ENCODE data around the gene DUOX2. TPM values are rescaled to one million over a fixed set of nuclear protein-coding genes. Genes with fewer than 3 reads are reported as not detected.

DUOX2 gene
- total RNA-seq, 1 experiment from 2014 or later: 0.44 TPM

GRCh38 chr15:45128971-45129639 is 15.1 kb upstream of the DUOX2 start:
- H3K9ac ChIP-seq (ENCODE audit: low read length): peak overlapping the region; percentile 62
- no peaks in the 10 kb centered on the region for H3K9me2 ChIP-seq (ENCODE audit: insufficient read depth)
- ChIA-PET CTCF (interaction anchor here (6.0 kb wide), 1 partner anchor 11 kb away, joined by 40 read pairs; no protein-coding TSS in a partner anchor), RAD21 (ENCODE audit: low non-redundant PET in 1 of 2, low total read pairs in 2 of 2, uncharacterized antibody in 2 of 2, unreplicated experiment in 2 of 2) (no interaction called here), POLR2A (interaction anchor here (2.8 kb wide), 1 partner anchor 34 kb away, joined by 5 read pairs; no protein-coding TSS in a partner anchor)
- DNase-seq (ENCODE audit: low read depth, low spot score) (no peak), ATAC-seq (no peak)
- intact Hi-C loops (cut with micrococcal nuclease): loop anchor here (10.0 kb wide), 1 partner anchor 164 kb away; no protein-coding TSS in a partner anchor
- no peaks in the 10 kb centered on the region for H3K79me2 ChIP-seq (ENCODE audit: insufficient read depth, low read length)
- H3K9me3 ChIP-seq (ENCODE audit: control insufficient read depth in 1 of 2, insufficient read depth in 1 of 2, low read depth in 1 of 2, low read length in 2 of 2): no peaks in the 10 kb centered on the region
- H3K4me1 ChIP-seq (ENCODE audit: control insufficient read depth in 1 of 2, insufficient read depth in 2 of 2, low read length in 2 of 2): peaks cover 7 to 12% of the 10 kb centered on the region in 2 experiments; a peak in 3 of 4 replicates
- no peak overlapping the region for H3K27ac ChIP-seq (ENCODE audit: low read depth, low read length)
- H2AFZ ChIP-seq (ENCODE audit: low read depth, low read length, poor library complexity, severe bottlenecking): peak overlapping the region; percentile 34
- H3K36me3 ChIP-seq (ENCODE audit: control insufficient read depth in 1 of 2, insufficient read depth in 2 of 2, low read length in 2 of 2): no peaks in the 10 kb centered on the region
- BruUV-seq (replicated peaks): no TSS peak
- H4K20me1 ChIP-seq (ENCODE audit: insufficient read depth): no peaks in the 10 kb centered on the region
- H3K27me3 ChIP-seq (ENCODE audit: insufficient read depth, low read length): no peaks in the 10 kb centered on the region
- TF ChIP-seq EGR1 (IDR thresholded peaks at IDR 0.05; ENCODE audit: low read depth): no peak
- no peak for TF ChIP-seq EZH2 (IDR thresholded peaks at IDR 0.05)
- TF ChIP-seq ZNF274 (IDR thresholded peaks at IDR 0.05; ENCODE audit: low read depth, low read length): no peak
- no peak for TF ChIP-seq CBX3 (IDR thresholded peaks at IDR 0.05; ENCODE audit: low read depth)
- TF ChIP-seq, protein P1, sequence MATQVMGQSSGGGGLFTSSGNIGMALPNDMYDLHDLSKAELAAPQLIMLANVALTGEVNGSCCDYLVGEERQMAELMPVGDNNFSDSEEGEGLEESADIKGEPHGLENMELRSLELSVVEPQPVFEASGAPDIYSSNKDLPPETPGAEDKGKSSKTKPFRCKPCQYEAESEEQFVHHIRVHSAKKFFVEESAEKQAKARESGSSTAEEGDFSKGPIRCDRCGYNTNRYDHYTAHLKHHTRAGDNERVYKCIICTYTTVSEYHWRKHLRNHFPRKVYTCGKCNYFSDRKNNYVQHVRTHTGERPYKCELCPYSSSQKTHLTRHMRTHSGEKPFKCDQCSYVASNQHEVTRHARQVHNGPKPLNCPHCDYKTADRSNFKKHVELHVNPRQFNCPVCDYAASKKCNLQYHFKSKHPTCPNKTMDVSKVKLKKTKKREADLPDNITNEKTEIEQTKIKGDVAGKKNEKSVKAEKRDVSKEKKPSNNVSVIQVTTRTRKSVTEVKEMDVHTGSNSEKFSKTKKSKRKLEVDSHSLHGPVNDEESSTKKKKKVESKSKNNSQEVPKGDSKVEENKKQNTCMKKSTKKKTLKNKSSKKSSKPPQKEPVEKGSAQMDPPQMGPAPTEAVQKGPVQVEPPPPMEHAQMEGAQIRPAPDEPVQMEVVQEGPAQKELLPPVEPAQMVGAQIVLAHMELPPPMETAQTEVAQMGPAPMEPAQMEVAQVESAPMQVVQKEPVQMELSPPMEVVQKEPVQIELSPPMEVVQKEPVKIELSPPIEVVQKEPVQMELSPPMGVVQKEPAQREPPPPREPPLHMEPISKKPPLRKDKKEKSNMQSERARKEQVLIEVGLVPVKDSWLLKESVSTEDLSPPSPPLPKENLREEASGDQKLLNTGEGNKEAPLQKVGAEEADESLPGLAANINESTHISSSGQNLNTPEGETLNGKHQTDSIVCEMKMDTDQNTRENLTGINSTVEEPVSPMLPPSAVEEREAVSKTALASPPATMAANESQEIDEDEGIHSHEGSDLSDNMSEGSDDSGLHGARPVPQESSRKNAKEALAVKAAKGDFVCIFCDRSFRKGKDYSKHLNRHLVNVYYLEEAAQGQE (IDR thresholded peaks at IDR 0.05; ENCODE audit: low read depth): no peak
- TF ChIP-seq CEBPB (IDR thresholded peaks at IDR 0.05; ENCODE audit: low read depth): no peak
- TF ChIP-seq JUND (IDR thresholded peaks at IDR 0.05): no peak
- no peak for TF ChIP-seq EZH2phosphoT487 (IDR thresholded peaks at IDR 0.05; ENCODE audit: borderline replicate concordance)
- TF ChIP-seq, protein P2, sequence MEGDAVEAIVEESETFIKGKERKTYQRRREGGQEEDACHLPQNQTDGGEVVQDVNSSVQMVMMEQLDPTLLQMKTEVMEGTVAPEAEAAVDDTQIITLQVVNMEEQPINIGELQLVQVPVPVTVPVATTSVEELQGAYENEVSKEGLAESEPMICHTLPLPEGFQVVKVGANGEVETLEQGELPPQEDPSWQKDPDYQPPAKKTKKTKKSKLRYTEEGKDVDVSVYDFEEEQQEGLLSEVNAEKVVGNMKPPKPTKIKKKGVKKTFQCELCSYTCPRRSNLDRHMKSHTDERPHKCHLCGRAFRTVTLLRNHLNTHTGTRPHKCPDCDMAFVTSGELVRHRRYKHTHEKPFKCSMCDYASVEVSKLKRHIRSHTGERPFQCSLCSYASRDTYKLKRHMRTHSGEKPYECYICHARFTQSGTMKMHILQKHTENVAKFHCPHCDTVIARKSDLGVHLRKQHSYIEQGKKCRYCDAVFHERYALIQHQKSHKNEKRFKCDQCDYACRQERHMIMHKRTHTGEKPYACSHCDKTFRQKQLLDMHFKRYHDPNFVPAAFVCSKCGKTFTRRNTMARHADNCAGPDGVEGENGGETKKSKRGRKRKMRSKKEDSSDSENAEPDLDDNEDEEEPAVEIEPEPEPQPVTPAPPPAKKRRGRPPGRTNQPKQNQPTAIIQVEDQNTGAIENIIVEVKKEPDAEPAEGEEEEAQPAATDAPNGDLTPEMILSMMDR (IDR thresholded peaks at IDR 0.05 in 2 of 3, conservative IDR thresholded peaks at IDR 0.05 in 1 of 3; ENCODE audit: borderline replicate concordance in 1 of 3, insufficient read depth in 1 of 3, low read depth in 2 of 3, low read length in 2 of 3): no peak
- no peak for TF ChIP-seq YY1 (IDR thresholded peaks at IDR 0.05; ENCODE audit: extremely low read depth, insufficient replicate concordance, low read depth, low read length)
- no peak for TF ChIP-seq ATF3 (IDR thresholded peaks at IDR 0.05)
- no peak for TF ChIP-seq FOSL1 (IDR thresholded peaks at IDR 0.05; ENCODE audit: low read depth)
- no peak for TF ChIP-seq POLR2AphosphoS5 (IDR thresholded peaks at IDR 0.05; ENCODE audit: low read depth, low read length)
- no peak for TF ChIP-seq RAD21 (IDR thresholded peaks at IDR 0.05; ENCODE audit: low read depth)
- TF ChIP-seq ELF1 (IDR thresholded peaks at IDR 0.05; ENCODE audit: borderline replicate concordance, low read depth): no peak
- TF ChIP-seq ZFX (IDR thresholded peaks at IDR 0.05): no peak
- no peak for TF ChIP-seq POLR2A (IDR thresholded peaks at IDR 0.05; ENCODE audit: borderline replicate concordance, extremely low read depth, insufficient read depth, insufficient read length)
- no peak for TF ChIP-seq TCF7L2 (IDR thresholded peaks at IDR 0.05; ENCODE audit: borderline replicate concordance, extremely low read depth, insufficient read depth, insufficient read length)
- TF ChIP-seq MAX (IDR thresholded peaks at IDR 0.05): no peak
- peak overlapping the region; percentile 67 to 68 for H3K4me3 ChIP-seq (replicated peaks in 1 of 2; ENCODE audit: low read depth in 1 of 2, low read length in 2 of 2)
- peak overlapping the region; percentile 87 for H3K4me2 ChIP-seq (ENCODE audit: low read length)

Measured in HCT116 (cell line).